ENCODE measurements around the gene BAHCC1. TPM values are rescaled to one million over a fixed set of nuclear protein-coding genes. Genes with fewer than 3 reads are reported as not detected.

The BAHCC1 gene
- total and polyA plus RNA-seq, 9 of the 15 experiments (the other 6 are each of a cell fraction or from before 2014, with no cell fraction given), result 0.14 to 26.9 (median 5.0) TPM

DNA sequence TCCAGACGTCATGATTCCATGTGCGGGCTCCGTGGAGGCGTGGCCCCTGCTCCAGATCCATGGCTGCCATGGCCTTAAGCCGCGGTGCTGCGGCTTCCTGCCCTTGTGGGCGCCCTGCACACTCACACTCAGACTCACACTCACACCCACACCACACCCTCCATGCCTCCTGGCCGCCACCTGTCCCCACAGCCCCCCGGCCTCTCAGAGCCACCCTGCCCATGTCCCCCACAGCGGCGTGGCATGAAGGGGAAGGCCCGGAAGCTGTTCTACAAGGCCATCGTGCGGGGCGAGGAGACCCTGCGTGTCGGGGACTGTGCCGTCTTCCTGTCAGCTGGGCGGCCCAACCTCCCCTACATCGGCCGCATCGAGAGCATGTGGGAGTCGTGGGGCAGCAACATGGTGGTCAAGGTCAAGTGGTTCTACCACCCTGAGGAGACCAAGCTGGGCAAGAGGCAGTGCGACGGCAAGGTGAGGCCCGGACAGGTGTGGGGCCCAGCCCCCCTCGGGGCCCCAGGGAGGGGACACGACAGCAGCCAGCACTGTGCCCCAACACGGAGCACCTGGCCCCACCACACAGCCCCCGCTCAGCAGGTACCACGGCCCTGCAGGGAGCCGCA, 67.4 kb downstream of the BAHCC1 start:
- Histone ChIP-seq H3K27ac (ENCODE audit: extremely low read depth, low read depth, low read length) (no peak overlapping the region), H2AFZ (ENCODE audit: low read depth, low read length) (no peak overlapping the region), H3K4me3 (no peak overlapping the region), H3K9ac (ENCODE audit: insufficient read depth in 1 of 2, low read depth in 2 of 2, low read length in 2 of 2) (no peak overlapping the region), H3K9me1 (ENCODE audit: control insufficient read depth, insufficient read depth, low read length) (no peaks in the 10 kb centered on the region), H3K36me3 (ENCODE audit: control insufficient read depth, insufficient read depth, low read length) (peaks cover 6% of the 10 kb centered on the region; the same call in 1 of the 3 replicates), H3K4me2 (ENCODE audit: insufficient read depth, low read length) (no peak overlapping the region), H3K27me3 (ENCODE audit: control insufficient read depth in 2 of 2, insufficient read depth in 2 of 2, low read length in 2 of 2) (no peaks in the 10 kb centered on the region), H4K20me1 (replicated peaks; ENCODE audit: control insufficient read depth, insufficient read depth, low read length) (no peaks in the 10 kb centered on the region), H3K79me2 (ENCODE audit: control insufficient read depth, insufficient read depth, low read length) (no peaks in the 10 kb centered on the region), H3K9me3 (replicated peaks; ENCODE audit: control insufficient read depth, insufficient read depth, low read depth, low read length) (no peaks in the 10 kb centered on the region), H3K4me1 (replicated peaks in 1 of 2; ENCODE audit: control insufficient read depth in 2 of 2, insufficient read depth in 2 of 2, low read length in 2 of 2) (peaks cover 18 to 90% of the 10 kb centered on the region in 2 experiments)
- no peak for TF ChIP-seq ESRRA (IDR thresholded peaks at IDR 0.05; ENCODE audit: borderline replicate concordance, low read depth)
- TF ChIP-seq NFRKB (IDR thresholded peaks at IDR 0.05; ENCODE audit: low read depth), result no peak
- TF ChIP-seq DNMT1 (IDR thresholded peaks at IDR 0.05), result no peak
- TF ChIP-seq ZBTB7A (IDR thresholded peaks at IDR 0.05; ENCODE audit: borderline replicate concordance, control insufficient read depth, low read depth, low read length), result no peak
- TF ChIP-seq NR2C2 (CRISPR knock-in tag; IDR thresholded peaks at IDR 0.05), result no peak
- TF ChIP-seq NR2C2 (tag; IDR thresholded peaks at IDR 0.05), result no peak
- TF ChIP-seq MBD2 (IDR thresholded peaks at IDR 0.05; ENCODE audit: borderline replicate concordance, low read depth), result no peak
- TF ChIP-seq RBM15 (IDR thresholded peaks at IDR 0.05; ENCODE audit: insufficient read depth, low read length), result no peak
- TF ChIP-seq ZC3H11A (IDR thresholded peaks at IDR 0.05; ENCODE audit: low read depth, low read length), result no peak
- TF ChIP-seq PRPF4 (IDR thresholded peaks at IDR 0.05; ENCODE audit: insufficient read depth, low read depth, low read length, poor library complexity, severe bottlenecking), result no peak
- intact Hi-C loops (cut with micrococcal nuclease), result no loop called here
- POLR2A ChIA-PET, result interaction anchor here (3.3 kb wide), 1 partner anchor 10 kb away, joined by 16 read pairs; no protein-coding TSS in a partner anchor
- WGBS (ENCODE audit: insufficient coverage, low coverage, missing lambda C conversion rate), result 95% methylated on average over 24 of the region's 33 CpGs
- no peak for FAIRE-seq
- in situ Hi-C loops (cut with MboI), result no loop called here
- no peak for ATAC-seq
- CTCF ChIA-PET (ENCODE audit: low intra/inter-chr PET ratio), result no interaction called here
- no peak for DNase-seq (ENCODE audit: extremely low read depth in 1 of 4, low spot score in 3 of 4)
- BruUV-seq (replicated peaks), result no TSS peak
